GM18505 (cell line): ENCODE results near the gene KSR1.

Experiments used
- ATAC-seq: cut with Tn5 transposase; IDR thresholded peaks from one replicate; pipeline ENCODE4 v1.9.1; 2021; ENCODE audit not compliant: unreplicated experiment
- POLR2A ChIP-seq: IDR thresholded peaks from 4 replicates; pipeline ENCODE4 v1.6.1; 2011; ENCODE audit warnings: borderline replicate concordance; ENCODE audit not compliant: insufficient read depth, insufficient read length; ENCODE audit errors: extremely low read depth

Gene KSR1

GRCh38 chr17:27523712-27524111 is 67.5 kb downstream of the KSR1 start:
- no peak for ATAC-seq

GRCh38 chr17:27524594-27524993 is 68.3 kb downstream of the KSR1 start:
- no peak for ATAC-seq
- no peak for TF ChIP-seq POLR2A

More at GRCh38 chr17:27523712-27524111, 67.5 kb downstream of the KSR1 start:
- no peak for TF ChIP-seq POLR2A

- no peak for ATAC-seq
- no peak for TF ChIP-seq POLR2A
Measured at GRCh38 chr17:27525316-27525715, 69.1 kb downstream of the KSR1 start.

- no peak for TF ChIP-seq POLR2A
- no peak for ATAC-seq
Measured at GRCh38 chr17:27525836-27526603, 69.8 kb downstream of the KSR1 start.

GRCh38 chr17:27526604-27527002 is 70.4 kb downstream of the KSR1 start:
- TF ChIP-seq POLR2A = no peak
- peak; percentile 68 for ATAC-seq

GRCh38 chr17:27529230-27529796 is 73.1 kb downstream of the KSR1 start:
- no peak for ATAC-seq
- no peak for TF ChIP-seq POLR2A

- ATAC-seq = no peak
- TF ChIP-seq POLR2A = no peak
Measured at GRCh38 chr17:27530764-27531391, 74.6 kb downstream of the KSR1 start.

GRCh38 chr17:27531469-27531961 is 75.3 kb downstream of the KSR1 start:
- no peak for ATAC-seq
- TF ChIP-seq POLR2A = no peak

- ATAC-seq = no peak
- TF ChIP-seq POLR2A = no peak
Measured at GRCh38 chr17:27532269-27533263, 76.3 kb downstream of the KSR1 start.

- no peak for ATAC-seq
- TF ChIP-seq POLR2A = no peak
Measured at GRCh38 chr17:27533874-27534815, 77.9 kb downstream of the KSR1 start.

- no peak for TF ChIP-seq POLR2A
- no peak for ATAC-seq
Measured at GRCh38 chr17:27535178-27535928, 79.1 kb downstream of the KSR1 start.
